ENCODE results near the gene PLCD1. TPM values are rescaled to one million over a fixed set of nuclear protein-coding genes. Genes with fewer than 3 reads are reported as not detected.

Gene PLCD1
- total RNA-seq, 1 donor from 2014 or later, result 30.1 TPM

GRCh38 chr3:37995652-37996641 lies 33.5 kb downstream of the PLCD1 start:
- intact Hi-C loops (cut with DNase I), result no loop called here
- Histone ChIP-seq H3K4me1 (peaks cover 52% of the 10 kb centered on the region), H3K4me3 (no peak overlapping the region), H3K36me3 (peaks cover under 1% of the 10 kb centered on the region), H3K27me3 (ENCODE audit: low read depth) (no peaks in the 10 kb centered on the region), H3K27ac (no peak overlapping the region), H3K9me3 (no peaks in the 10 kb centered on the region)
- no peak for DNase-seq
- TF ChIP-seq, protein P1, sequence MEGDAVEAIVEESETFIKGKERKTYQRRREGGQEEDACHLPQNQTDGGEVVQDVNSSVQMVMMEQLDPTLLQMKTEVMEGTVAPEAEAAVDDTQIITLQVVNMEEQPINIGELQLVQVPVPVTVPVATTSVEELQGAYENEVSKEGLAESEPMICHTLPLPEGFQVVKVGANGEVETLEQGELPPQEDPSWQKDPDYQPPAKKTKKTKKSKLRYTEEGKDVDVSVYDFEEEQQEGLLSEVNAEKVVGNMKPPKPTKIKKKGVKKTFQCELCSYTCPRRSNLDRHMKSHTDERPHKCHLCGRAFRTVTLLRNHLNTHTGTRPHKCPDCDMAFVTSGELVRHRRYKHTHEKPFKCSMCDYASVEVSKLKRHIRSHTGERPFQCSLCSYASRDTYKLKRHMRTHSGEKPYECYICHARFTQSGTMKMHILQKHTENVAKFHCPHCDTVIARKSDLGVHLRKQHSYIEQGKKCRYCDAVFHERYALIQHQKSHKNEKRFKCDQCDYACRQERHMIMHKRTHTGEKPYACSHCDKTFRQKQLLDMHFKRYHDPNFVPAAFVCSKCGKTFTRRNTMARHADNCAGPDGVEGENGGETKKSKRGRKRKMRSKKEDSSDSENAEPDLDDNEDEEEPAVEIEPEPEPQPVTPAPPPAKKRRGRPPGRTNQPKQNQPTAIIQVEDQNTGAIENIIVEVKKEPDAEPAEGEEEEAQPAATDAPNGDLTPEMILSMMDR (IDR thresholded peaks at IDR 0.05), result no peak
- no peak for ATAC-seq

GRCh38 chr3:37994639-37994972 lies 34.8 kb downstream of the PLCD1 start:
- DNase-seq (no peak), ATAC-seq (no peak)
- intact Hi-C loops (cut with DNase I), result no loop called here
- Histone ChIP-seq H3K27ac (peak overlapping the region; percentile 86), H3K9me3 (no peaks in the 10 kb centered on the region), H3K4me3 (peak overlapping the region; percentile 63), H3K36me3 (no peaks in the 10 kb centered on the region), H3K4me1 (peaks cover 52% of the 10 kb centered on the region), H3K27me3 (ENCODE audit: low read depth) (no peaks in the 10 kb centered on the region)
- TF ChIP-seq, protein P1 (IDR thresholded peaks at IDR 0.05), result no peak

GRCh38 chr3:37993820-37994638 lies 35.4 kb downstream of the PLCD1 start:
- Histone ChIP-seq H3K36me3 (no peaks in the 10 kb centered on the region), H3K27ac (peak overlapping the region; percentile 86), H3K4me3 (peak overlapping the region; percentile 63), H3K27me3 (ENCODE audit: low read depth) (no peaks in the 10 kb centered on the region), H3K9me3 (no peaks in the 10 kb centered on the region), H3K4me1 (peaks cover 48% of the 10 kb centered on the region)
- ATAC-seq, result peak; percentile 50 to 53
- intact Hi-C loops (cut with DNase I), result no loop called here
- TF ChIP-seq, protein P1 (IDR thresholded peaks at IDR 0.05), result no peak
- peak; percentile 91 for DNase-seq

DNA sequence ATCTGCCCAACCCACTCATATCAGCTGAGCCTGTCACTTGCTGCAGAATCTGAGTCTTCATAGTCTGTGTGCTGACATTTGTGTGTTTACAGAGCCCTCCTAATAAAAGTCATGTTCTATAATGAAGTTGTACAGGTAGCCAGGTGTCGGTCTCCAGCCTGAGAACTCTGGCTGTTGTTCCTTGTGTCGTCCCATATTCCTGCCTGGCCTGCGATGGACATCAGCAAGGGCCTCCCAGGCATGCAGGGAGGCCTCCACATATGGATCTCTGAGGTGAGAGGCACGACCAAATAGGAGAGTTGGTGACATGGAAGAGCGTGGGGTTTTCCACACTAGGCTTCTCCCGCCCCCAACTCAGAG lies 36.0 kb downstream of the PLCD1 start:
- DNase-seq (no peak), ATAC-seq (no peak)
- no peaks in the 10 kb centered on the region for H3K27me3 ChIP-seq (ENCODE audit: low read depth)
- TF ChIP-seq, protein P1 (IDR thresholded peaks at IDR 0.05), result no peak
- peak overlapping the region; percentile 86 for H3K27ac ChIP-seq
- H3K36me3 ChIP-seq, result no peaks in the 10 kb centered on the region
- H3K4me3 ChIP-seq, result peak overlapping the region; percentile 63
- intact Hi-C loops (cut with DNase I), result no loop called here
- H3K9me3 ChIP-seq, result no peaks in the 10 kb centered on the region
- H3K4me1 ChIP-seq, result peaks cover 46% of the 10 kb centered on the region

- Histone ChIP-seq H3K9me3 (no peaks in the 10 kb centered on the region), H3K27ac (no peak overlapping the region), H3K4me3 (no peak overlapping the region), H3K27me3 (ENCODE audit: low read depth) (no peaks in the 10 kb centered on the region), H3K36me3 (no peaks in the 10 kb centered on the region), H3K4me1 (peaks cover 42% of the 10 kb centered on the region)
- DNase-seq (no peak), ATAC-seq (no peak)
- TF ChIP-seq, protein P1 (IDR thresholded peaks at IDR 0.05), result no peak
- intact Hi-C loops (cut with DNase I), result no loop called here
Measured at GRCh38 chr3:37993067-37993455, 36.4 kb downstream of the PLCD1 start.

All from lower lobe of right lung (tissue), 2 donors.